GM18858 (cell line): ENCODE data around the gene CCDC87.

Experiments used
- ATAC-seq: cut with Tn5 transposase; IDR thresholded peaks from one replicate; pipeline ENCODE4 v1.9.1; 2021; ENCODE audit not compliant: unreplicated experiment

CCDC87 gene

DNA sequence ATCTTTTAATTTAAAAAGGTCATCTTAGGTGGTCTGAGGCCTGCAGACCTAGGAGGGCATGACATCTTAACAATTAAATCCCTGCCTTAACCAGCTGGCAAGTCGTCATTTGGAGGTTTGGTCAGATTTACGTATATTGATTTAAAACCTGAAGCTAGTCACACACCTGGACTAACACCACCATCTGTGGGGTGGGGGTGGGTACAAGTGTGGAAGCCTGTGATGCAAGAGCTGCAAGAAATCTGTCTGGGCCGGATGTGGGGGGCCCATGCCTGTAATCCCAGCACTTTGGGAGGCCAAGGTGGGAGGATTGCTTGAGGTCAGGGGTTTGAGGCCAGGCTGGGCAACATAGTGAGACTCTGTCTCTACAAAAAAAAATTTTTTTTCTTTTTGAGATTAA, 11.6 kb downstream of the CCDC87 start:
- ATAC-seq, result no peak

DNA sequence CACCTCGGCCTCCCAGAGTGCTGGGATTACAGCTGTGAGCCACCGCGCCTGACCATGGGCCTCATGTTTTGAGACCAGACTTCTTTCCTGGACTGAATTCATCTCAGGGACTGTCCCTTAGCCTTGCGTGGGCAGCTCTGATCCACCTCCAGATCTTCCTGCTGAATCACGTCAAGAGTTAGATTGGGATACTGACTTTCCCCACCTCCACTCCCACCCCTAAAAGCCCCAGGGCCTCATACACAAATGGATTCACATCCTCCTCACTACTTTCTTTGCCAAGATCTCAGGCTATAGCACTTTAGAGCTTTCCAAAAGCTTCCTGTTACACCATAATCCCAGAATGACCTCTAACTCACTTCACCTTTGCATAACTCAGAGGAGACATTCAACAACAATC, 12.1 kb downstream of the CCDC87 start:
- ATAC-seq, result no peak

DNA sequence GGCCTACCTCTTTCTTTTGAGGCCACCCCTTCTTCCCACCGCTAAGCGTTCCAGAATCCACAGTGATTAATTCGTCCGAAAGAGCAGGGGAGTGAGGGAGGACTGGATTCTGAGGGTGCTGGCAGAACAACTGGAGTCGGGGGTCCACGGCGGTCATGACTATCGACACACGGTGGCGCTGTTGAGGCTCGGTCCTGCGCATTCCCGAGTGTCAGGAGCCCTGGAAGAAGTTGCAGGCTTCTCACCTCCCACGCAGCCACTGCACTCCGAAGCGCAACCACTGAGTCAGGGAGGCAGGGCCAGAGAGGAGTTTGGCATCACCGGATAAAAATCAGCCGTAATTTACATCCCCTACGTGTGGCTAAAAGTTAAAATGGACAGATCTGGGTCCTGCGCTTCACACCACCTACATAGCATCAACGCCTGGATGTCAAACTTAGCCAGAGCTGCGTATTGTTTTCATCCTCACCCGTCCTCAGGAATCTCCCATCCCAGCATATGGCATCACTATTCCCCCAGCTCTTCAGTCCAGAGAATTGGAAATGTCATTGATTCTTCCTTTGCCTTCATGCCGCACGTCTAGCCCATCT, 13.8 kb downstream of the CCDC87 start:
- no peak for ATAC-seq

DNA sequence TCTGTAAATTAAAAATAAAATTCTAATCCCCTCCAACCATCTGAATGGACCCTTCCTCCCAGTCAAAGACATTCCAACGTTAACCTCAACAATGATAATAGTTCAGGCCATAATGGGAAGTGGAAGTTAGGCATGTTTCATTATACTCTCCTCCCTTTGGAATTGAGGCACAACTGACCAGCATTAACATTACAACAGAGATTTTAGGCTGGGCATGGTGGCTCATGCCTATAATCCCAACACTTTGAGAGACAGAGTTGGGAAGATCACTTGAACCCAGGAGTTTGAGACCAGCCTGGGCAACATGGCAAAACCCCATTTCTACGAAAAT, 22.0 kb downstream of the CCDC87 start:
- ATAC-seq, result no peak

DNA sequence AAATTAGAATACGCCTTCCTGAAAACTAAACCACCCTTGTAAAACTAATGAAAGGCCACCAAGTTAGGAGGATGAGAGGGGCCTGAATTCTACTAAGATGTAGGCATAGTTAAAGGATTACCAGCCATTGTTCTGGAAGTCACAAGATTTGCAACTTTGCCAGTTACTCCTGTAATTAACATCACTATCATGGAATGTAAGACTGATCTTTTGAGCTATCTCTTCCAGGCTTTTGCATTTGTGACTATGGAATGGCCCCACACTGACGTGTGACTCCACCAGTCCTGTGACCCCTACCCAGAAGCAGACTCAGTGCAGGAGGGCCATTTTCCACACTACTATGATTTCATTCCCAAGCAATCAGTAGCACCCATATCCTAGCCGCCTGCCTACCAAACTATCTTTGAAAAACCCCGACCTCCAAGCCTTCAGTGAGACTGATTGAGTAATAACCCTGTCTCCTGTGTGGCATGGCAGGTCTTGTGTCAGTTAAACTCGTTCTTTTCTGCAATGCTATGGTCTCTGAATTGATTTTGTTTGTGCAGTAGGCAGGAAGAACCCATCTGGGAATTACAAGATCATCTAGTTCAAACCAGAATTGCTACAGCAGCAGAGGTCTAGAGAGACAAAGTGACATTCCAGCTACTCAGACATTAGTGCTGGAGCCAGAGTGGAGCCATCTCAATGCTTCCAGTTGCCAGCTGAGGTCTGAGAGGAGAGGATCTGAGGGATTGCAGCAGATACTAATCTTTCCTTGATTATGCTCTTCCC, 22.6 kb downstream of the CCDC87 start:
- no peak for ATAC-seq

DNA sequence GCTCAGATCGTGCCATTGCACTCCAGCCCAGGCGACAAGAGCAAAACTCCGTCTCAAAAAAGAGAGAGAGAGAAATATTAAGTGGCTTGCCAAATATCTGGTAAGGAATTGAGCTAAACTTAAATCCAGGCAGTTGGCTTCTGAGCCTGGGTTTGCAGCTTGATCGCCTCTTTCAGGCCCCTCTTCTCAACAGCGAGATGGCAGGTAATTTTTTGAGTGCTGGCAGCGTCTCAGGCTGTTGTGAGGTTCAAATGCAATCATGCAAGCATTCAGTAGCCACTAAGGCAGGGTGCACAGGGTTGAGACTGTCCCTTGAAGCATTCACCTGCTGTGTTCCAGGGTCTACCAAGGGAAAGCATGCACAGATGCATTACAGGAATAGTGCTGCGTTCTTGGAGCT, 23.8 kb downstream of the CCDC87 start:
- ATAC-seq, result no peak

DNA sequence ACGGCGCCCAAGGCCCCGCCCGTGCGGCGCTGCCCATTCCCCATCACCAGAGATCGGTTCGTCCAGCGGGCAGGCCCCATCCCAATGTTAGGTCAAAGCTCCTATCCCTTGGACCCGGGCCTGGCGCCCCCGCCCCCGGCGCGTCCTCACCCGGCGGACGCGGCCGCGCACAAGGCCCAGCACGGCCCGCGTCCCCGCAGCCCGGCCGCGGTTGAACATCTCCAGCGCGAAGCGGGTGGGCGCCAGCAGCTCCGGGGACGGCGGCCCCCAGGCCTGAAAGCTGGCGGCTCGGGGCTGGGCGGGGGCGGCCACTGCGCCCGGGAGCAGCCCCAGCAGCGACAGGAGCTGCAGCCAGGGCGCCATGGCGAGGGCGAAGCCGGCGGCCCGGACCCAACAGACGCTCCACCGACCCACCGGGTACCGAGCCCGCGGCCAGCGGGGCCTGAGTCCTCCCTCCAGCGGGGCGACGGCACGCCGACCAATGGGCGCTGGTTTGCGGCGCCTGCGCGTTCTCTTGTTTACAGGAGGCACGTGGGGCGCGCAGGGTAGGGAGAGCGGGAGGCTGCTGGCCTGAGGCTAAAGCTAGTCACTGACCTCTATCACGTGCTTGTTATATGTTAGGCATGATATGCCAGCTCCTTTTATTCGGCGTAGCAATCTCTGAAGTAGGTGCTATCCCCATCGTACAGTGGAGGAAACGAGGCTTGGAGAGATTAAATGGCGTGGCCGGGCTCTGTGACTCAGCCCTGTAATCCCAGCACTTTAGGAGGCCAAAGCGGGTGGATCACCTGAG, 24.5 kb downstream of the CCDC87 start, which contains the start of gene CTSF:
Gene CTSF, minus strand, starts transcription at position 483 of the 793 bp plus-strand sequence. Its CDS starts 120 bp downstream, at position 363.
- ATAC-seq, result no peak

DNA sequence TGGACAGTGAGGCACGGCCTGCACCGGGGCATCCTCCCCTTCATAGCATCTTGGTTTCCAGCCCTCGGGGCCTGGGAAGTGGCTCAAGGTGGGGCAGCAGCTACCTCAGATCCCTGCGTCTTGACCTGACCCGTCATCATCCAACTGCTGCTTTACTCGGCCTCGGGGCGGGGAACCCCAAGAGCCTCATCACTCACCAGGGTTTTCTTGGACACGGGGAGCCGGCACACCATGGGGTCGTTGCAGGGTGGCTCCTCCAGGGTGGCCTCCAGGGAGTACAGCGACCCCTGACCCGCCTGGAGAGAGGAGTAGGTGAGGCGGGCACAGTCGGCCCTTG, 25.1 kb downstream of the CCDC87 start:
- ATAC-seq, result no peak

DNA sequence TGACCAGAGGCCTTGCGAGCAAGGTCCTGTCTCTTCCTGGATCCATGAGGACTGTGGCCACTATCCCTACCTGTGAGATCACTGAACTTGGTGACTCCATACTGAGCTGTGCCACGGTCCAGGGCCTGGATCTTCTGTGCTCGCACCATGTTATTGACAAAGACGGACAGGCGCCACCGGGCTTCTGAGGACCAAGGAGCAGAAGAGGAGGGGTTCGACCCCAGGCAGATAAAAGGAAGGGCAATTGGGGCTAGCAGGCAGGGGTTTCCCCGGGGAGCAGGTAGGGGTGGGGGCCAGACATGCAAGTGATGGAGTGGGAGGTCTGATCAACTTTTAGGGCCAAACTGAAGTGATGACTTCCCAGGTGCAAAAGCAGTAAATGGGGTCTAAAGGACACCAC, 26.6 kb downstream of the CCDC87 start:
- ATAC-seq, result no peak

DNA sequence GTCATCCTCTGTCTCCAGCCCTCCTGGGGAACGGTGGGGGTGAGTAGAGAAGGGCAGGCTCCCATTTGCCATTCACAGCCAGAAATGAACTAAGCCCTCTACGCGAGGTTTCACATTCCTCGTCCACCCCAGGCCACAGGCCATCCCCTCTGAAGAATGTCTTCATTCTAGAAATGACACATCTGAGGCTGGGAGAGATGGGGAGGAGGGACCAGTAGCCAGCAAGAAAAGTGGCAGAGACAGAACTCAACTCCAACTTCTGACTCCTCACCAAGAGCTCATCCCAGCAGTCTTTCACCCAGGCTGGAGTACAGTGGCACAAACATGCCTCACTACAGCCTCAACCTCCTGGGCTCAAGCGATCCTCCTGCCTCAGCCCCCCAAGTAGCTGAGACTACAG, 27.9 kb downstream of the CCDC87 start:
- no peak for ATAC-seq

DNA sequence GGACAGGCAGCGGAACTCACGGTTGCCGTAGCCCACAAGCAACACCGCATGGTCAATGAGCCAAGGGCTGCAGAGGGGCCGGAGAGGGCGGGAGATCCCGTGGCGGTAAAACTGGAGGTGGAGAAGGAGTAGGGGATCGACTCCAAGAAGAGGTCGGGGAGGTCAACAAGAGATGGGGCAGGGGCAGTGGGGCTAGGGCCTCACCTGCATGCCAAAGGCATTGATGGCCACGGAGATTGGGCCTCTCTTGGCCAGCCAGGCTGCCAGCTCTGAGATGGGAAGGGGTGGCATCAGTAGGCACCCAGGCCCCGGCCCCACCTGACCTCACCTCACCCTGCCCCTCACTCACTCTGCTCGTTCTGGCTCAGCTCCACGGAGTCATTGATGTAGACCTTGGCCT, 28.3 kb downstream of the CCDC87 start:
- ATAC-seq, result no peak

DNA sequence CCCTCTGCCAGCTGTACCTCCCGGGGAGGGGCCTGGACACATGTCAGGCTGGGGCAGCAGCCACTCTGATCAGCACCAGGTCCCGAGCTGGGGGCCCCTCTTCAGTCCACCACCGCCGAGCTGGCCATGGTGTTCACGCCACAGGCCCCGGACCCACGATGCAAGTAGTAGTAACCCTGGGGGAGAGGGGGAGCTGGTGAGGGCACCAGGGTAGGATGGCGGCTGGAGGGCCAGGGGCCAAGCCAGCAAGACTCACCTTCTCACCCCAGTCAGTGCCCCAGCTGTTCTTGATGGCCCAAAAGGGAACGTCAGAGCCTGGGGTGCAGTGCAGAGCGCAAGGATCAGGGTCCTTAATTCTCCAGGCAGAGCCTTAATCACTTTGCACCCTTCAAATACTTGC, 29.0 kb downstream of the CCDC87 start:
- no peak for ATAC-seq

DNA sequence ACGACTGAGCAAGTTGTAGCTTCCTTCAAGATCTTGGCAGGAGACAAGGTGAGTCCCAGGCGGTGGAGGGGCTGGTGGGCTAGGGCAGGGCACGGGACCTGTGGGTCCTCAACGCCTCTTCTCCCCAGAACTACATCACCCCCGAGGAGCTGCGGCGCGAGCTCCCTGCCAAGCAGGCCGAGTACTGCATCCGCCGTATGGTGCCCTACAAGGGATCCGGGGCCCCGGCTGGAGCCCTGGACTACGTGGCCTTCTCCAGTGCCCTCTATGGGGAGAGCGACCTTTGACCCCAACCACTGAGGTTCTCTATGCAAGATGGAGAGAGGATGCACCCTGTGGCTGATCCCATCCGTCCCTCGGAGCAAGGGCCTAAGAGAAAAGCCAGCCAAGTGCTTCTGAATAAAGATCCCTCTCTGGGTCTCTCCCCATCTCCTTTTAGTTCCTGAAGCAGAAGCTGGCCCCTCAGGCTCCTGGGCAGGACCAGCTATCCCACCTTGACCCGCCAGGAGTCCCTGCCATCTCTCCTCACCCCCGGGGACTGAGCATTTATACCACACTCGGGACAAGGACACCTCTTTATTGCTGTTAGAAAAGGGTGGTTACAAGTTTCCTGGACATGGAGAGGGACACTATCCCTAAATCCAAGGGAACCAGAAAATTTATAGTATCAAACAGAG, 29.8 kb downstream of the CCDC87 start:
- ATAC-seq, result no peak

DNA sequence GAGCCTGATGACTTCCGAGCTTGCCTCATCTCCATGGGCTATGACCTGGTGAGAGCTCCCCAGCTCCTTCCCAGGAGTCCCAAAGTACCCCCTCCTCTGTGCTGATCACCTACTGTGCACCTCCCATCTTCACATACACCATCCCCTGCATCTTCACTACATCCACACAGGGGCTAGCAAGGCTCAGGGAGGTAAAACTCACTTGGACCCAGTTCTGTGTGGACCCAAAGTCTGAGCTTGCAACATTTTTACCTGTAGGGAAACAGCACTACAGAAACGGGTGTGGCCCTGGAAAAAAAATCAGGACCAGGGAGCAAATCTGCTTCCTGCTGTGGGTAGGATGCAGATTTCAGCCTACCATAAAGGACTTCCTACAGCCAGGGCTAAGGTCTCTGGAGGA, 30.6 kb downstream of the CCDC87 start:
- ATAC-seq, result no peak

DNA sequence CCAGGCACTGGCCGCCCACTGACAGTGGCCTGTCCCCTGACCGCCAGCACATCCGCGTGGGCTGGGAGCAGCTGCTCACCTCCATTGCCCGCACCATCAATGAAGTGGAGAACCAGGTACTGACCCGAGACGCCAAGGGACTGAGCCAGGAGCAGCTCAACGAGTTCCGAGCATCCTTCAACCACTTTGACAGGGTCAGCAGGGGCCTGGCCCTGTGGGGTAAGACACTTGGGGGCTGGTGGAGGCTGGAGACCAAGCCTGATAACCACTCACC, 31.0 kb downstream of the CCDC87 start:
- ATAC-seq, result no peak

DNA sequence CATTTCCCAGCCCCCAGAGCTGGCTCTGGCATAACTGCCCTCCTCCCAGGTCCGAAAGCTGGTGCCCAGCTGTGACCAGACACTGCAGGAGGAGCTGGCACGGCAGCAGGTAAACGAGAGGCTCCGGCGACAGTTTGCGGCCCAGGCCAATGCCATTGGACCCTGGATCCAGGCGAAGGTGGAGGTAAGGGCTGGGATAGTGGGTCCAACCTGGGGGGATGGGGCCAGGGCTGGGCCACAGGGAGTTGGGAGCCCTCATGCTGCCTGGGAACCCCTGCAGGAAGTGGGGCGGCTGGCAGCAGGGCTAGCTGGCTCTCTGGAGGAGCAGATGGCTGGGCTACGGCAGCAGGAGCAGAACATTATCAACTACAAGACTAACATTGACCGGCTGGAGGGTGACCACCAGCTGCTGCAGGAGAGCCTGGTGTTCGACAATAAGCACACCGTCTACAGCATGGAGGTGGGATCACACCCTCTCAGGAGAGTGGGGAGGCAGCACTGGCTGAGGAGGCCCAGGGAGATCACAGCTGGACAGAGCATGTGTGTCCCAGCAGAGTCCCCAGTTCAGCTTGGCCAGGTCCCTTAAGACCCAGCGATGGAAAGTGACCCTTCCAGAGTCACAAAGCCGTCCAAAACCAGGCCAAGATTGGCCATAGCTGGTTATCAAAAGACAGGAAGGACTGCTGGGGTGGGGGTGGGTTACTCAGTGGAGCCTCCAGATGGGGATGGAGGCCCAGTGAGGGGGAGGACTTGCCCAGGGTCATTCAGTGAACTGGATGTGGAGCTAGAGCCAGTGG, 31.5 kb downstream of the CCDC87 start:
- no peak for ATAC-seq

DNA sequence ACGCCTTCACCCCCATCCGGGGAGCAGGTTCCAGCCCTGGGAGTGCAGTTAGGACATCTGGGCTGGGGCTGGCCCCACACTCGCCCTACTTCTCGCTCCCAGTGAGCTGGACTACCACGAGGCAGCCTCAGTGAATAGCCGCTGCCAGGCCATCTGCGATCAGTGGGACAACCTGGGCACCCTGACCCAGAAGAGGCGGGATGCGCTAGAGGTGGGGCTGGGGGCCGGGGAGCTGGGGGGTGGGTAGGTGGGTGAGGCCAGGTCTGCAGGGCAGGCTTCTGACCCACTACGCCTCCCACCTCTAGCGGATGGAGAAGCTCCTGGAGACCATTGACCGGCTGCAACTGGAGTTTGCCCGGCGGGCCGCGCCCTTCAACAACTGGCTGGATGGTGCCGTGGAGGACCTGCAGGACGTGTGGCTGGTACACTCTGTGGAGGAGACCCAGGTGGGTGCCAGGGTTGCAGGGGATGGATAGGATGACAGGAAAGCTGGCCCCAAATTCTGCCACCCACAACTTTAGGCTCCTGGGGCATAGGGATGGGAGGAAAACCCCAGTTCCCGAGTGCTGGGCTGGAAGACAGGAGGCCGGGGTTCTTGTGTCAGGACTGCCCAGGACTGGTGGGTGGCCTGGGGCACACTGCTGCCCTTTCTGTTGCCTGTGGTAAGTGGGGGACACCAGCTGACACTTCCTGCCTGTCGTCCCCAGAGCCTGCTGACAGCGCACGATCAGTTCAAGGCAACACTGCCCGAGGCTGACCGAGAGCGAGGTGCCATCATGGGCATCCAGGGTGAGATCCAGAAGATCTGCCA, 32.8 kb downstream of the CCDC87 start:
- ATAC-seq, result no peak

DNA sequence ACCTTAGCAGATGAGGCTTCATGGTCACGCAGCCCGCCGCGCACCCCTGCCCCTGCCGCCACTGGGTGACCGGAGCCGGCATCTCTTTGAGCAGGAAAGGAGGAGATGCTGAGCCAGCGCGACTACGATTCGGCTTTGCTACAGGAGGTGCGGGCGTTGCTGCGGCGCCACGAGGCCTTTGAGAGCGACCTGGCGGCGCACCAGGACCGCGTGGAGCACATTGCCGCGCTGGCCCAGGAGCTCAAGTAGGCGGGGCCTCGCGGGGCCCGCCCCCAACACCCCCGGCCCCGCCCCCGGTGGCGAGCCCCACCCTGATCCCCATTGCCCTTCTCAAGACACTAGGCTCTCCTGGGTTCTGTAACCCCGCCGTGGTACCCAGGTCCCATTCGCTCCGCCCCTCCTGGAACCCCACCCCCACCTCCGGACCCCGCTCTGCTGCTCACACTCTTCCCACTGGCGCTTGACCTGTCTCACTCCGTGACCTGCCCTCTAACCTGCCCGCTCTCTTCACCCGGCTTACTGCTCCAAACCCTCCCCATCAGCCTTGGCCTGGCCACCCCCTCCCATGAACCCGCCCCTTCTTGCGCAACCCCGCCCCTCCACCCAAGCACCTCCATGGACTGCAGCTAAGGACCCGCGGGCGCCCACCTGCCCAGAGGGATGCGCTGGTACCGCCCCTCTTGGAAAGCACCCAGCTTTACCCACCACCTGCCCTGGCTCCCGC, 33.6 kb downstream of the CCDC87 start:
- no peak for ATAC-seq

DNA sequence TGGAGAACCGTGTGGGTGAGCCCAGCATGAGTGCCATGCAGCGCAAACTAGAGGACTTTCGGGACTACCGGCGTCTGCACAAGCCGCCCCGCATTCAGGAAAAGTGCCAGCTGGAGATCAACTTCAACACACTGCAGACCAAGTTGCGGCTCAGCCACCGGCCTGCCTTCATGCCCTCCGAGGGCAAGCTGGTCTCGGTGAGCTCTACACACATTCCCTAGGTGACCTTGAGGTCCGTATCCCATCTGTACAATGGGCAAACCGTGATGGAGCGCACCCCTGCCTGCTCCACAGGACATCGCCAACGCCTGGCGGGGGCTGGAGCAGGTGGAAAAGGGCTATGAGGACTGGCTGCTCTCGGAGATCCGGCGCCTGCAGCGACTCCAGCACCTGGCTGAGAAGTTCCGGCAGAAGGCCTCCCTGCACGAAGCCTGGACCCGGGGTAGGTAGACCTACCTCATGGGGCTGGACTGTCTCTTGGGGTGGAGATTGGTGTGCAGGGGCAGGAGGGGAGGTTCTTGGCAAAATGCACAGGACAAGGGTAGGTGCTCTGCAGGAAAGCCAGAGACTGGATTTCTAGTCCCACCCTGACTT, 35.0 kb downstream of the CCDC87 start:
- no peak for ATAC-seq
